ENCODE results near the gene TJP2. TPM values are rescaled to one million over a fixed set of nuclear protein-coding genes. Genes with fewer than 3 reads are reported as not detected.

Gene TJP2
- total and polyA plus RNA-seq, 2 donors from 2014 or later: 35.9 to 148 TPM

DNA sequence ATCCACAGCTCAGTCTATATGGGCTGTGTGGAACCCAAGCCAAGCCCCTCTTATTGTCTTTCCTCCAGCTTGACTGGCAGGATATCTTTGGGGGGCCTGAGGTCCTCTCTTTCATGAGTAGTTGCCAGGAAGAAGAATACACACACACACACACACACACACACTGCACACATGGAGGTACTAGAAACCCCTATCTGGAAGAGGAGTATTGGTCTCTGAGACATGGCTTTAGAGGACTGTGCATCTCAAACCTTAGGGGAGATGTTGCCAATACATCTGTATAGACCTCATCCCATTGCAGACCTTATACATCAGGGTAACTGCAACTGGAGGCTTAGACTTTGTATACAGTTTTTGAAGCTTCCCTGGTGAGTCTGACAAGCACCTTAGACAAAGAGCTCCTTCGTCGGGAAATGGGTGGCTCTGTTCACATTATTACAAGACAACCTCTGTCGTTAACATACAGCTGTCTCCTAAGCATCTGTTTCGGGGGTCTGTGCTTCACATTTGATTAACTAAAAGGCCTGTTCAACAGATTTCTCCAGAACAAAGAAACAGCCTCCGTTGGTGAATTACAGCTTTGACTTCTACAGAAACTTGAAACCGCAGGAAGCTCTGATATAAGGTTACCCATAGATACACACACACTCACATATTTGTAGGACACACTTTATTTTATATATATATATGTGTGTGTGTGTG lies 145.4 kb downstream of the TJP2 start:
- H3K4me3 ChIP-seq (ENCODE audit: low read length in 3 of 3): no peak overlapping the region
- peak in 3 of 5 donors; percentile 15 to 73 (median 64) for DNase-seq
- no peaks in the 10 kb centered on the region for H3K4me1 ChIP-seq (ENCODE audit: control insufficient read depth in 2 of 3, insufficient read depth in 2 of 3, low read depth in 1 of 3, low read length in 3 of 3)
- no peak overlapping the region for H3K9ac ChIP-seq (ENCODE audit: low read length in 3 of 3)
- intact Hi-C loops (cut with DNase I): no loop called here
- no peaks in the 10 kb centered on the region for H3K9me3 ChIP-seq (ENCODE audit: control insufficient read depth in 2 of 3, insufficient read depth in 1 of 3, low read length in 3 of 3)
- FAIRE-seq: no peak
- H3K27me3 ChIP-seq (ENCODE audit: control insufficient read depth, insufficient read depth, low read length): no peaks in the 10 kb centered on the region
- TF ChIP-seq, protein P1, sequence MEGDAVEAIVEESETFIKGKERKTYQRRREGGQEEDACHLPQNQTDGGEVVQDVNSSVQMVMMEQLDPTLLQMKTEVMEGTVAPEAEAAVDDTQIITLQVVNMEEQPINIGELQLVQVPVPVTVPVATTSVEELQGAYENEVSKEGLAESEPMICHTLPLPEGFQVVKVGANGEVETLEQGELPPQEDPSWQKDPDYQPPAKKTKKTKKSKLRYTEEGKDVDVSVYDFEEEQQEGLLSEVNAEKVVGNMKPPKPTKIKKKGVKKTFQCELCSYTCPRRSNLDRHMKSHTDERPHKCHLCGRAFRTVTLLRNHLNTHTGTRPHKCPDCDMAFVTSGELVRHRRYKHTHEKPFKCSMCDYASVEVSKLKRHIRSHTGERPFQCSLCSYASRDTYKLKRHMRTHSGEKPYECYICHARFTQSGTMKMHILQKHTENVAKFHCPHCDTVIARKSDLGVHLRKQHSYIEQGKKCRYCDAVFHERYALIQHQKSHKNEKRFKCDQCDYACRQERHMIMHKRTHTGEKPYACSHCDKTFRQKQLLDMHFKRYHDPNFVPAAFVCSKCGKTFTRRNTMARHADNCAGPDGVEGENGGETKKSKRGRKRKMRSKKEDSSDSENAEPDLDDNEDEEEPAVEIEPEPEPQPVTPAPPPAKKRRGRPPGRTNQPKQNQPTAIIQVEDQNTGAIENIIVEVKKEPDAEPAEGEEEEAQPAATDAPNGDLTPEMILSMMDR (IDR thresholded peaks at IDR 0.05; ENCODE audit: borderline replicate concordance, extremely low read depth, insufficient read depth): no peak
- no peaks in the 10 kb centered on the region for H3K36me3 ChIP-seq (ENCODE audit: control insufficient read depth in 2 of 3, insufficient read depth in 3 of 3, low read length in 3 of 3)
- no peak overlapping the region for H3K27ac ChIP-seq (ENCODE audit: low read depth in 2 of 2, low read length in 2 of 2)

DNA sequence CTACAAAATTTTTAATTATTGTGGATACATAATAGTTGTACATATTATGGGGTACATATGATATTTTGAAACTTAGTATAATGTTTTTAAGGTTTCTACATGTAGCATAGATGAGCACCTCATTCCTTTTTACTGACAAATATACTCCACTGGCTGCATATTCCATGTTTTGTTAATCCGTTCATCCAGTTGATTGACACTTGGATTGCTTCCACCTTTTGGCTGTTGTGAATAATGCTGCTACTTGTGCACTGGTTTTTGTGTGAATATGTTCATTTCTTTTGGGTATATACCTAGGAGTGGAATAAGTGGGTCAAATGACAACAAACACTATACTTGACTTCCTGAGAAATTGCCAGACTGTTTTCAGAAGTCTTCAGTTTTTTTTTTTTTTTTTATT lies 148.2 kb downstream of the TJP2 start:
- Histone ChIP-seq H3K36me3 (ENCODE audit: control insufficient read depth in 2 of 3, insufficient read depth in 3 of 3, low read length in 3 of 3) (no peaks in the 10 kb centered on the region), H3K27me3 (ENCODE audit: control insufficient read depth, insufficient read depth, low read length) (peaks cover 6% of the 10 kb centered on the region), H3K9me3 (ENCODE audit: control insufficient read depth in 2 of 3, insufficient read depth in 1 of 3, low read length in 3 of 3) (no peaks in the 10 kb centered on the region), H3K4me3 (ENCODE audit: low read length in 3 of 3) (no peak overlapping the region), H3K27ac (ENCODE audit: low read depth in 2 of 2, low read length in 2 of 2) (no peak overlapping the region), H3K4me1 (ENCODE audit: control insufficient read depth in 2 of 3, insufficient read depth in 2 of 3, low read depth in 1 of 3, low read length in 3 of 3) (no peaks in the 10 kb centered on the region), H3K9ac (ENCODE audit: low read length in 3 of 3) (no peak overlapping the region)
- DNase-seq: no peak
- TF ChIP-seq, protein P1 (IDR thresholded peaks at IDR 0.05; ENCODE audit: borderline replicate concordance, extremely low read depth, insufficient read depth): no peak
- no peak for FAIRE-seq
- intact Hi-C loops (cut with DNase I): no loop called here

DNA sequence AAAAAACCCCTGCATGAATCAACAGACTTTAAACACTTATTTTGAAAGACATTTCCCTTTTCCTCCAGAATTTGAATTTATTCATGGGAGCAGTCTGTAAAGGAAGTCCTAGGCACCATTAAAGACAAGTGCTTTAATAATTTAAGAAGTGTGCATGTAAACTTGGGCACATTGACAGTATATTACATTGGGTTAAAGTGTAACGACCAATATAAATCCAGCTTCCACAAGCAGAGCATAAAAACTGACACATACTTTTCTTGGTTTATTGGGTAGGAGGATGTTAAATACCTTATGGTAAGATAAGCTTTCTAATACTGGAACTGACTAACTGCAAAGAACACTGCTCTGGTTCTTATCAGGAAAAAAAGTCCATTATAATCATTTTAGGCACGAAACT lies 149.8 kb downstream of the TJP2 start:
- no peaks in the 10 kb centered on the region for H3K36me3 ChIP-seq (ENCODE audit: control insufficient read depth in 2 of 3, insufficient read depth in 3 of 3, low read length in 3 of 3)
- intact Hi-C loops (cut with DNase I): no loop called here
- no peak overlapping the region for H3K4me3 ChIP-seq (ENCODE audit: low read length in 3 of 3)
- H3K4me1 ChIP-seq (ENCODE audit: control insufficient read depth in 2 of 3, insufficient read depth in 2 of 3, low read depth in 1 of 3, low read length in 3 of 3): no peaks in the 10 kb centered on the region
- peaks cover 6% of the 10 kb centered on the region for H3K27me3 ChIP-seq (ENCODE audit: control insufficient read depth, insufficient read depth, low read length)
- DNase-seq (peak in 2 of 5 donors; percentile 48 to 64), FAIRE-seq (no peak)
- no peak overlapping the region for H3K27ac ChIP-seq (ENCODE audit: low read depth in 2 of 2, low read length in 2 of 2)
- H3K9ac ChIP-seq (ENCODE audit: low read length in 3 of 3): no peak overlapping the region
- H3K9me3 ChIP-seq (ENCODE audit: control insufficient read depth in 2 of 3, insufficient read depth in 1 of 3, low read length in 3 of 3): no peaks in the 10 kb centered on the region
- TF ChIP-seq, protein P1 (IDR thresholded peaks at IDR 0.05; ENCODE audit: borderline replicate concordance, extremely low read depth, insufficient read depth): no peak

Other genes with a start within 250 kb of the TJP2 start
- not detected for gene PRKACG, start 160.2 kb upstream of the TJP2 start, total RNA-seq
- gene PRKACG, start 160.2 kb upstream of the TJP2 start, polyA plus RNA-seq (ENCODE audit: insufficient read depth, low read depth, low replicate concordance): not detected
- gene FXN, start 138.5 kb upstream of the TJP2 start, total RNA-seq: 12.9 TPM
- gene FXN, start 138.5 kb upstream of the TJP2 start, polyA plus RNA-seq (ENCODE audit: insufficient read depth, low read depth, low replicate concordance): 21.1 TPM
- 8.6 TPM for gene ENTREP1, start 150.9 kb downstream of the TJP2 start, total RNA-seq
- 7.5 TPM for gene ENTREP1, start 150.9 kb downstream of the TJP2 start, polyA plus RNA-seq (ENCODE audit: insufficient read depth, low read depth, low replicate concordance)